Activated CD4-positive, alpha-beta T cell treated with anti-CD3 and anti-CD28 coated beads, Interleukin-2, amount 50 U/mL, for 16 hours (primary cell): ENCODE data around the gene CDH4.
"Not testable (repeated sequence)": the region's sequence is repeated elsewhere in the genome, so short reads cannot be mapped to it uniquely, and the experiment has no call there.

ENCODE experiments used
- DNase-seq: peaks from one replicate; pipeline ENCODE4 v3.0.0-alpha.2; 2020

The CDH4 gene

GRCh38 chr20:61253640-61254511 is 1.8 kb downstream of the CDH4 start:
- DNase-seq: no peak

GRCh38 chr20:61254881-61255626 is 3.0 kb downstream of the CDH4 start:
- no peak for DNase-seq

- DNase-seq: no peak
Observed at GRCh38 chr20:61256365-61256764, 4.3 kb downstream of the CDH4 start.

- no peak for DNase-seq
Observed at GRCh38 chr20:61256824-61257223, 4.8 kb downstream of the CDH4 start.

- no peak for DNase-seq
Observed at GRCh38 chr20:61257611-61258010, 5.5 kb downstream of the CDH4 start.

- no peak for DNase-seq
Observed at GRCh38 chr20:61259741-61260140, 7.7 kb downstream of the CDH4 start.

- DNase-seq: no peak
Observed at GRCh38 chr20:61260905-61261304, 8.8 kb downstream of the CDH4 start.

GRCh38 chr20:61262036-61262435 is 10.0 kb downstream of the CDH4 start:
- no peak for DNase-seq

- no peak for DNase-seq
Observed at GRCh38 chr20:61262514-61262913, 10.5 kb downstream of the CDH4 start.

GRCh38 chr20:61263084-61263695 is 11.1 kb downstream of the CDH4 start:
- DNase-seq: peak; percentile 27

GRCh38 chr20:61263938-61264337 is 11.9 kb downstream of the CDH4 start:
- no peak for DNase-seq

GRCh38 chr20:61267241-61267640 is 15.2 kb downstream of the CDH4 start:
- no peak for DNase-seq

GRCh38 chr20:61268024-61268423 is 16.0 kb downstream of the CDH4 start:
- DNase-seq: no peak

GRCh38 chr20:61271312-61272231 is 19.5 kb downstream of the CDH4 start:
- no peak for DNase-seq

- DNase-seq: not testable (repeated sequence)
Observed at GRCh38 chr20:61273024-61273423, 21.0 kb downstream of the CDH4 start.

GRCh38 chr20:61273666-61274065 is 21.6 kb downstream of the CDH4 start:
- DNase-seq: not testable (repeated sequence)

GRCh38 chr20:61274326-61274725 is 22.3 kb downstream of the CDH4 start:
- no peak for DNase-seq

- DNase-seq: no peak
Observed at GRCh38 chr20:61278296-61278695, 26.2 kb downstream of the CDH4 start.

GRCh38 chr20:61279621-61280150 is 27.6 kb downstream of the CDH4 start:
- no peak for DNase-seq

- no peak for DNase-seq
Observed at GRCh38 chr20:61280217-61280980, 28.3 kb downstream of the CDH4 start.

- no peak for DNase-seq
Observed at GRCh38 chr20:61281286-61281795, 29.3 kb downstream of the CDH4 start.
